HuH-7.5 (cell line): ENCODE results near the gene INSYN2B.
"Not testable (repeated sequence)": the region's sequence is repeated elsewhere in the genome, so short reads cannot be mapped to it uniquely, and the experiment has no call there.

Source experiments
- DNase-seq: peaks from one replicate; pipeline ENCODE4 v3.0.0; 2011; ENCODE audit warnings: low spot score

Gene INSYN2B

DNA sequence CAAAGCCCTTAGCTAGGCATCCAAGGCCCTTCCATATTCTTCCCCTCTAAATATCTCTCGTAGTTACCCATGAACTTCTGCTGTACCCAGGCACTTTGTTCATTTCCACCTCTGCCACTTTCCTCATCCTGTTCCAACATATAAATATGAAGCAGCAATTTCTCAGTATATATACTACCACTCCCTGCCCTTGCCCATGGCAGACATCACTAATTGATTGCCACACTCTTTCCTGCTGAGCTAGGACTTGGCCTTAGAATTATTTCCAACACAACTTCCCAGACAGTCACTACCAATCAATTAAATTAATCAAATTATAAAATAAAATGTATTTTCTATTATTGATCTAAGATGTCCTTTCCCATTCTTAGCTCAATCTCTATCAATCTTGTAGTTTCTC lies 8.5 kb downstream of the INSYN2B start:
- DNase-seq: no peak

- no peak for DNase-seq
Measured at GRCh38 chr5:169970911-169971765, 9.2 kb downstream of the INSYN2B start.

GRCh38 chr5:169970339-169970738 lies 10.0 kb downstream of the INSYN2B start:
- DNase-seq: no peak

DNA sequence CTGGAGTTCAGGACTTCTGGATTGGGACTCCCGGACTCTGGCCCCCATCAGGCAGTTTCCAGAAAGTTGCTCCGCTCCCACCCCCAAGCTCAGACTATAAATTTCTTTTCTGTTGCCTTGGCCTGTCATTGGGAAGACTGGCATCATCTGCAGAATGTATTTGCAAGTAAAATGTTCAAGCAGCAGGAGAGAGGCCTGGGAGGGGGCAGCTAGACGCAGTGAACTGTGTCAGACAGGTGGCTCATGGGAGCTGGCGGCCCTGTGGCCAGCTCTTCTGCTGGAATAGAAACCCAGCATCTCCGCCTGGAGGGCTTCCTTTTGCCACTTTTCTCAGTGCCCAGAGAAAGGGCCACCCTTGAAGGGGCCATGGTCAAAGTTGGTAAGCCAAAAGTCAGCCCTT lies 16.0 kb downstream of the INSYN2B start:
- DNase-seq: no peak

GRCh38 chr5:169960659-169961058 lies 19.6 kb downstream of the INSYN2B start:
- no peak for DNase-seq

- DNase-seq: no peak
Measured at GRCh38 chr5:169958278-169958677, 22.0 kb downstream of the INSYN2B start.

- DNase-seq: no peak
Measured at GRCh38 chr5:169956756-169957155, 23.5 kb downstream of the INSYN2B start.

DNA sequence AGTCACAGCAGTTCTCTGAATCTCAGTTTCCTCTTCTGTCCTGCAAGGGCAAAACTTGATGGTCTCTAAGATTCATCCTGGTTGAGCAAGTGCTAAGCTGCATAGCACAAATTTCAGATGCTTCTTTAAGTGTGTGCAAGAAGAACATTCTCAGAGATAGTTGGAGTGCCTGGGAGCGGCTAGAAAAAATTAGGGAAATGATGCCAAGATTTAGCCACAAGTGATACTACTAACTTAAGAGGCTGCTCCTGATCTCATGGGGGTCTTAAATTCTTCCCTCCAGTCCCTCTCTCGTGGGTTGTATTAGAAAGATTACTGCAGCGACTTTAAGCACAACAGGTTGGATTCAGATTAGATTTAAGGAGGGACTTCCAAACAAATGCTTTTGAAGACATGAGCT lies 24.2 kb downstream of the INSYN2B start:
- DNase-seq: no peak

- DNase-seq: no peak
Measured at GRCh38 chr5:169954786-169955185, 25.5 kb downstream of the INSYN2B start.

- DNase-seq: not testable (repeated sequence)
Measured at GRCh38 chr5:169953196-169953595, 27.1 kb downstream of the INSYN2B start.

- DNase-seq: no peak
Measured at GRCh38 chr5:169950333-169950732, 30.0 kb downstream of the INSYN2B start.

GRCh38 chr5:169946743-169947295 lies 33.5 kb downstream of the INSYN2B start:
- no peak for DNase-seq

DNA sequence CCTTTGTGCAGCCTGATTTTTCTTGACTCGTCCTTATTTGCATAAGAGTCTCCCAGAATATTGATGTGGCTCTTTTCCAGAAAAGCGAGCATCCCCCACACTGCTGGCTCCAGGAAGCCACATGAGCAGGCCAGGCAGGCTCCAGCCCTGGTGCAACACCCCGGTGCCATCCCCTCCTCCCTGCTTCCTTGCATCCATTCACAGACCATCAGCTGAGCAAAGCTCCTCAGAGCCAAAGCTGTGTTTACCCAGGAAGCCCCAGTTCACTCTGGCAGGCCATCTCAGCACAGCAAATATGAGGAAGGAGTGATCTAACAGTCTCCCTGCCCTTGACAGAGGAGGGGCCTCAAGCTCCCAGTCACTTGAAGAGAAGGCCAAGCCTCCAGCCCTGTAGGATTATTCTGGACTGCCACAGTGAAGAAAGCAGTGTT lies 34.4 kb downstream of the INSYN2B start:
- DNase-seq: no peak

DNA sequence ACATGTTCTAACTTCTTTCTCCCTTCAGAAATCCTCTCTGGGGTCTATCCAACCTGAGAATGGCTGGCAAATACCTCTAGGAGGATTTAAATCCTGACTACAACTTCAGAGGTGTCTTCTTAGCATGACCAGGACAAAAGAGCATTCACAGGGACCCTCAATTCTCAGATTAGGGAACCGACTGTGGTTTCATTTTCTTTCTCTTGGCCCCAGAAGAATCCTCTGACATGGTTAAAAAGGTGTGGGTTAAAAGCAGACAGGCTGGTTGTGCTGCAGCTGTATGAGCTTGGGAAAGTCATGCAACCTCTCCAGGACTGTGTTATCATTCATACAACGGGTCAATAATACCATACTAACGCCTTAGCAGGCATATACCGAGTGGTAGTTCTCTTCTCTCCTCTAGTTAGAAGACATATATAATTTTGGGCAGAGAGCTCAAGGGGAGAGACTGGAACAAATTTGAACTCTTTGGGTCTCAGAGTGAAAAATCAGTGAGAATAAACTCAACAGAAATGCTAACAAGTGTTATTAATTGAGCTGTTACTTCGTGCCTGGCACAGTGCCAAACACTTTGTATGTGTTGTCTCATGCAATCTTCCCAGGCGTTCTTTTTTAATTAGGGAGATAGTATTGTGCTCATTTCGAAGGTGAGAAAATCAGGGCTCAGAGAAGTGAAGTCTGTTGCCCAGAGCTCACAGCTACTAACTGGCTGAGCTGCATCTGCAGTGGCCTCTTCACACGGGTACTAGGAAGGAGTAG lies 35.2 kb downstream of the INSYN2B start:
- no peak for DNase-seq

DNA sequence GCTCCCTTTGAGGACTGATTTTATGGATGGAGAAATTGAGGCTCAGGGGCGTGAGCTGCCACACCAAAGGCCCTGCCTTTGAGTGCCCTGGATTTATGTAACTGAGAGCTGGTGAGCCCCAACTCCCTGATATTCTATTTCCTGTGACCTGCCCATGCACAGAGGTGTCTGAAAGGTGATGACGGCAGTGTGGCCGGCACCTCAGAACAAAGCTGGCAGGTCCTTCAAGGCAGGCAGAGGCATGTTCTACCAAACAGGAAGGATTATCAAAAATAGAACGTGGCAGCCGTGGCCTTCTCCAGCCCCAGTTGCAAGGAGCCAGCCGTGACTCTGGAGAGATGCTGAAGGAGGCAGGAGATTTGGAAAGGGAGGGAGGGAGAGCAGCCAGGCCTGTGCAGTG lies 36.2 kb downstream of the INSYN2B start:
- DNase-seq: no peak

DNA sequence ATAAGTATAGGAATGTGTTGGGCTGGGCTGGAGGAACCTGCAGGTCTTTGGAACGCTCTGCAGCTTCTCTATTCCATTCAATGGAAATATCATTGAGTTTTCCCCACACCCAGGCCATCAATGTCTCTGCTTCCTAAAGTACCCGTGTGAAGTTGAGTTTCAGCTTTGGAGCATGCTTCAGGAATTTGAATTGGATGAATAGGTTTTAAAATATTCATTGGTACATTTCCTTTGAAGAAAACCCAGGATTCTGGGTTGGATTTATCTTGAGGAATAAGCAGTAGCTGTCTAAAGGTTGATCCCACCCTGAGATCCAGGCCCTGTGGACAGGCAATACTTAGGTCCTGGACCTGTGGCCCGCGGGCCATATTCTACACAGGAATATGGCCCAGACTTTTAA lies 37.3 kb downstream of the INSYN2B start:
- no peak for DNase-seq

- DNase-seq: no peak
Measured at GRCh38 chr5:169942181-169942580, 38.1 kb downstream of the INSYN2B start.

- no peak for DNase-seq
Measured at GRCh38 chr5:169941542-169941941, 38.8 kb downstream of the INSYN2B start.

DNA sequence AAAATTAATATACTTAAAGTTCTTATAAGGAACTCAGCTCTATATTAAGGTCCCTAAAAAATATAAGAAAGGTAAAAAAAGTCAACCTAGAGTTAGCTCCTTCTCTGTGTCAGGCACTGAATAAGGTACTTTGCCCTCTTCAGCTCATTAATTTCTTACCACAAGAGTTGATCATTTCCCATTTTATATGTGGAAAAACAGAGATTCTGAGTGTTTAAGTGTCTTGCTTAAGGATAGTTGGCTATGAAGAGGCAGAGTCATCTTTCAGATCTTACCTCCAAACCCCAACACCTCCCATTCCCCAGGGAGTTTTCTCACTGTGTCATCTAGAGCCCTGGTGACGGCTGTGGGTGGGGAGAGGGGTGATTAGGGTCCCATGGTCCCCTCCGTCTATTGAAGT lies 40.6 kb downstream of the INSYN2B start:
- no peak for DNase-seq

DNA sequence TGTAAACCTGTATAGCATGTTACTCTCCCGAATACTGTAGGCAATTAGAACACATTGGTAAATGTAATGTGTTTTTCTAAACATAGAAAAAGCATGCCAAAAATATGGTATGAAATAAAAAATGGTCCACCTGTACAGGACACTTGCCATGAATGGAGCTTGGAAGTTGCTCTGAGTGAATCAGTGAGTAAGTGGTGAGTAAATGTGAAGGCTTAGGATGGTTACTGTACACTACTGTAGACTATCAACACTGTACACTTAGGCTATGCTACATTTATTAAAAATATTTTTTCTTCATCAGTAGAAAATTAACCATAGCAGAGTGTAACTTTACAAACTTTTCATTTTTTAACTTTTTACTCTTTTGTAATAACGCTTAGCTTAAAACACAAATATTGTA lies 41.9 kb downstream of the INSYN2B start:
- DNase-seq: no peak

- no peak for DNase-seq
Measured at GRCh38 chr5:169935762-169936161, 44.5 kb downstream of the INSYN2B start.

DNA sequence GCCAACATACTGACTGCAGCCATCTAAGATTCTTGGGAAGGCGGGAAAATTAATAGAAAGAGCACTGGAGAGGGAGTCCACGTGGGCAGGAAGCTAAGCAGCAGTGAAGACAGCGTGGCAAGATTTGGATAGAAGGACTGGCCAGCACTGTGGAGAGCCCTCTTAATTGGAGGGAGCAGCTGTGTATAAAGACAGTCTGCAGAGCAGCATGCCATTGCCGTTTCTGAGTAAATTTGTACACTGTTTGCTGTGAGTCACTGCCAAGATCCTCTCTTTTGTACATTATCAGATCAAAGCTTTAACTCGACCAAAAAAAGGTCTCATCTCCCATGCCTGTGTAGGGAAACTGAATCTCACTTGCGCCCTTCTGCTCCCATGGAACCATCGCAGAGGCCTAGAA lies 45.3 kb downstream of the INSYN2B start:
- DNase-seq: no peak

GRCh38 chr5:169933616-169934015 lies 46.7 kb downstream of the INSYN2B start:
- no peak for DNase-seq
